H1 (cell line): Measurements from ENCODE around the gene LCN9. TPM values are rescaled to one million over a fixed set of nuclear protein-coding genes. Genes with fewer than 3 reads are reported as not detected.

Experiments
- CBX8 ChIP-seq: fragments of 300-800, 300-1000 bp; sonication (generic); IDR thresholded peaks from 2 replicates; pipeline ENCODE4 v1.7.1; 2016; ENCODE audit warnings: low read depth, low read length, borderline replicate concordance
- CTCF ChIP-seq, 3 experiments: IDR thresholded peaks; 1 replicate in 2 of 3; 2 replicates in 1 of 3; pipeline versions ENCODE4 v1.5.1 to v1.6.1; 2011; ENCODE audit warnings: low read length in 3 of 3, mild to moderate bottlenecking in 3 of 3, inconsistent platforms in 2 of 3, low read depth in 1 of 3, moderate library complexity in 1 of 3; ENCODE audit not compliant: insufficient read depth in 1 of 3; ENCODE audit errors: control extremely low read depth in 1 of 3
- EZH2 ChIP-seq: fragments of 200-600 bp; sonication (generic); IDR thresholded peaks from 2 replicates; pipeline ENCODE4 v1.7.1; 2012; ENCODE audit warnings: low read depth, mild to moderate bottlenecking, moderate library complexity, low read length, inconsistent platforms; ENCODE audit not compliant: severe bottlenecking
- NANOG ChIP-seq: IDR thresholded peaks from 2 replicates; pipeline ENCODE4 v1.6.1; 2011; ENCODE audit warnings: low read length, low read depth, mild to moderate bottlenecking, inconsistent platforms; ENCODE audit not compliant: insufficient read depth, poor library complexity, severe bottlenecking
- POLR2A ChIP-seq, 2 experiments: IDR thresholded peaks; 1 replicate in 1 of 2; 2 replicates in 1 of 2; pipeline ENCODE4 v1.6.1; 2011; ENCODE audit warnings: low read depth in 2 of 2, low read length in 2 of 2, mild to moderate bottlenecking in 2 of 2; ENCODE audit errors: control extremely low read depth in 1 of 2
- SAP30 ChIP-seq: fragments of 300-600 bp; sonication (generic); IDR thresholded peaks from 2 replicates; pipeline ENCODE4 v1.7.1; 2012; ENCODE audit warnings: low read length, moderate library complexity, mild to moderate bottlenecking, inconsistent platforms; ENCODE audit not compliant: insufficient read depth, insufficient replicate concordance
- SIRT6 ChIP-seq: IDR thresholded peaks from one replicate; pipeline ENCODE4 v1.7.1; 2012; ENCODE audit warnings: low read length, inconsistent platforms
- SRF ChIP-seq: IDR thresholded peaks from 2 replicates; pipeline ENCODE4 v1.6.1; 2011; ENCODE audit warnings: mild to moderate bottlenecking, low read depth, low read length, moderate library complexity
- polyA plus RNA-seq, 7 experiments: library from polyadenylated mRNA; depleted of rRNA in 3 of 7; stranded (reverse) in 5 of 7; unstranded in 2 of 7; fragments of >200 nt in 5 of 7; fragments of 200-250 nt in 2 of 7; gene quantifications; 1 replicate in 5 of 7; 2 replicates in 1 of 7; 4 replicates in 1 of 7; pipeline versions ENCODE4 v1.2.1 to v1.2.3, GENCODE V29; 2011 to 2013; ENCODE audit warnings: missing spikeins in 2 of 7, mixed read lengths in 2 of 7
- total RNA-seq: library from RNA; stranded (reverse); fragmentation: NEBNext Ultra II Directional; extraction: Animal tissue kit (Norgen Biotek cat#: 25700); gene quantifications from 2 replicates; pipeline ENCODE4 v1.2.1, GENCODE V29; 2021

Gene LCN9
- total and polyA plus RNA-seq, 2 of the 8 experiments (the other 6 are each of a cell fraction or from before 2014, with no cell fraction given), result 2.3 to 3.1 TPM

- TF ChIP-seq SAP30 (no peak), CBX8 (no peak), SRF (no peak), EZH2 (no peak), NANOG (no peak), POLR2A (IDR thresholded peaks at IDR 0.05; ENCODE audit: control extremely low read depth in 1 of 2, low read depth in 2 of 2, low read length in 2 of 2) (no peak), SIRT6 (no peak), CTCF (IDR thresholded peaks at IDR 0.05; ENCODE audit: control extremely low read depth in 1 of 3, insufficient read depth in 1 of 3, low read depth in 1 of 3, low read length in 3 of 3) (no peak)
These were observed 25.9 kb downstream of the LCN9 start (continued) for GRCh38 chr9:135689011-135689410.
